Body of pancreas (tissue), 4 donors: ENCODE measurements around the gene C5orf15. TPM values are rescaled to one million over a fixed set of nuclear protein-coding genes. Genes with fewer than 3 reads are reported as not detected.

Experiments used
- ATAC-seq: fragments of 150-250 bp; one replicate; pipeline ENCODE4 v1.9.1; 2016
- DNase-seq, 4 donors: peaks; one replicate each; pipeline ENCODE4 v3.0.0-alpha.2; 2019
- H3K27ac ChIP-seq, 4 donors: fragments of 200-600 bp; sonication (generic); 1 replicate in 3 of 4; 2 replicates in 1 of 4; pipeline versions ENCODE4 v1.5.1 to v1.6.1; 2016 to 2019; ENCODE audit warnings: mild to moderate bottlenecking in 1 of 4, mixed read lengths in 1 of 4, moderate library complexity in 1 of 4
- H3K27me3 ChIP-seq, 2 donors: fragments of 200-600 bp; sonication (generic); one replicate each; pipeline ENCODE4 v1.6.0; 2016; ENCODE audit warnings: mild to moderate bottlenecking in 1 of 2
- H3K36me3 ChIP-seq, 2 donors: fragments of 200-600 bp; sonication (generic); replicated peaks in 1 of 2; 2 replicates each; pipeline ENCODE4 v1.5.1; 2016; ENCODE audit warnings: low read depth in 2 of 2; ENCODE audit not compliant: insufficient read depth in 1 of 2
- H3K4me1 ChIP-seq: fragments of 200-600 bp; sonication (generic); one replicate; pipeline ENCODE4 v1.6.0; 2016
- H3K4me3 ChIP-seq, 2 donors: fragments of 200-600 bp; sonication (generic); 1 replicate in 1 of 2; 2 replicates in 1 of 2; pipeline ENCODE4 v1.5.1; 2016 to 2019
- H3K9me3 ChIP-seq, 3 donors: fragments of 200-600 bp; sonication (generic); 1 replicate in 2 of 3; 2 replicates in 1 of 3; pipeline ENCODE4 v1.5.1; 2016
- CTCF ChIP-seq, 7 experiments: fragments of 450-650 bp in 4 of 7; fragments of 200-600 bp in 3 of 7; sonication (generic) in 3 of 7; IDR thresholded peaks; one replicate each; pipeline ENCODE4 v1.5.1; 2016 to 2019; ENCODE audit warnings: antibody characterized with exemption in 7 of 7
- POLR2A ChIP-seq, 3 donors: fragments of 450-650 bp; IDR thresholded peaks; one replicate each; pipeline ENCODE4 v1.6.1; 2016; ENCODE audit warnings: antibody characterized with exemption in 3 of 3, mild to moderate bottlenecking in 2 of 3
- WGBS, 2 donors: methylation state at CpG; one replicate each; pipeline ENCODE4 v1.1.5; 2017; 5-methylcytosine and 5-hydroxymethylcytosine counted together
- intact Hi-C: fragments of 100-400 bp; cut with DNase I; formaldehyde crosslinking; loops from one replicate; pipeline ENCODE4 v1.15.1; 2023
- total RNA-seq, 2 donors: library from RNA; depleted of rRNA; stranded (reverse); fragments of >200 nt; gene quantifications; one replicate each; pipeline ENCODE4 v1.1.0, GENCODE V29; 2016

C5orf15 gene
- 10 to 100 TPM; 20.4 to 28.0 TPM for total RNA-seq

GRCh38 chr5:133968204-133968980 lies at the start of gene C5orf15:
TSS of gene C5orf15 (minus strand) at chr5:133968625. CDS start at chr5:133968584, 41 bp downstream.
- peak within 1 kb of the TSS; percentile 51 to 56 for H3K4me3 ChIP-seq
- WGBS, 2 donors = 0 to 1% methylated on average over 20 to 48 of the region's 48 CpGs
- no peaks in the 10 kb centered on the region for H3K9me3 ChIP-seq
- peak; percentile 95 to 98 (median 96) for DNase-seq
- H3K27me3 ChIP-seq = no peaks in the 10 kb centered on the region
- peak; percentile 98 for ATAC-seq
- H3K4me1 ChIP-seq = peaks cover 33% of the 10 kb centered on the region
- H3K36me3 ChIP-seq = no peaks in the 10 kb centered on the region
- peak; percentile 50 to 85 (median 82) for TF ChIP-seq POLR2A (IDR thresholded peaks at IDR 0.05)
- TF ChIP-seq CTCF (IDR thresholded peaks at IDR 0.05) = peak in 5 of 7 experiments; percentile 14 to 59 (median 48)
- H3K27ac ChIP-seq = peak within 1 kb of the TSS; percentile 70 to 88 (median 80)
- intact Hi-C loops = no loop called here

- intact Hi-C loops = no loop called here
- H3K4me3 ChIP-seq = no peak overlapping the region
- 81 to 92% methylated on average over 2 of the region's 2 CpGs for WGBS, 2 donors
- no peaks in the 10 kb centered on the region for H3K9me3 ChIP-seq
- TF ChIP-seq CTCF (IDR thresholded peaks at IDR 0.05) (no peak), POLR2A (IDR thresholded peaks at IDR 0.05) (no peak)
- no peaks in the 10 kb centered on the region for H3K27me3 ChIP-seq
- peaks cover 13% of the 10 kb centered on the region for H3K4me1 ChIP-seq
- no peak overlapping the region for H3K27ac ChIP-seq
- ATAC-seq (no peak), DNase-seq (no peak)
- H3K36me3 ChIP-seq = no peaks in the 10 kb centered on the region
Observed at GRCh38 chr5:134008266-134008749, 39.9 kb upstream of the C5orf15 start.

GRCh38 chr5:134007581-134008265 lies 39.3 kb upstream of the C5orf15 start:
- WGBS, 2 donors = 80 to 86% methylated on average over 11 to 12 of the region's 14 CpGs
- Histone ChIP-seq H3K36me3 (no peaks in the 10 kb centered on the region), H3K27ac (no peak overlapping the region), H3K9me3 (no peaks in the 10 kb centered on the region), H3K4me1 (peaks cover 18% of the 10 kb centered on the region), H3K4me3 (no peak overlapping the region), H3K27me3 (no peaks in the 10 kb centered on the region)
- TF ChIP-seq POLR2A (IDR thresholded peaks at IDR 0.05) (no peak), CTCF (IDR thresholded peaks at IDR 0.05) (no peak)
- ATAC-seq (no peak), DNase-seq (no peak)
- intact Hi-C loops = no loop called here

DNA sequence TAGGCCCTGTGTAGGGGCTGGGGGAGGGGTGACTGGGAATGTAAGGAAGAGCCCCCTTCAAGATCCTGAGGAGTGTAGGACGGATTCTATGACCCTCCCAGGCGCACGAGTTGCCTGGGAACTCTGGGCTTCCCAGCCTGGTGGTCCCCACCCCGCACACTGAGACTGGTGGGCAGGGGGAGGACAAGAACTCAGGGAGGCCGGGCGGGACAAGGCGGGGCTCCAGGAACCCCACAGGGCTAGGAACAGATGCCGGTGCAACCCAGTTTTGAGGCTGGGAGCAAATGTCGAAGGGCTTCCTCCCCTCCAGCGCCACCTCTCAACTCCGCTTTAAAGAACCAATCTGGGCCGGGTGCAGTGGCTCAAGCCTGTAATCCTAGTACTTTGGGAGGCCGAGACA lies 37.7 kb upstream of the C5orf15 start:
- Histone ChIP-seq H3K9me3 (no peaks in the 10 kb centered on the region), H3K4me1 (peaks cover 30% of the 10 kb centered on the region), H3K4me3 (no peak overlapping the region), H3K36me3 (no peaks in the 10 kb centered on the region), H3K27me3 (no peaks in the 10 kb centered on the region), H3K27ac (peak overlapping the region; percentile 86 to 99 (median 96))
- no peak for ATAC-seq
- intact Hi-C loops = no loop called here
- DNase-seq = no peak
- 84 to 93% methylated on average over 12 to 13 of the region's 13 CpGs for WGBS, 2 donors
- TF ChIP-seq CTCF (IDR thresholded peaks at IDR 0.05) (no peak), POLR2A (IDR thresholded peaks at IDR 0.05) (no peak)
